ENCODE measurements around the gene CDH5.
A peak's percentile ranks its signal among the peaks of the same experiment; 100 is the strongest.

The CDH5 gene

GRCh38 chr16:66434619-66435430 lies 68.3 kb downstream of the CDH5 start:
- Histone ChIP-seq H3K9ac (no peak overlapping the region), H4K20me1 (no peaks in the 10 kb centered on the region), H3K36me3 (no peaks in the 10 kb centered on the region), H3K4me2 (no peak overlapping the region), H3K9me3 (no peaks in the 10 kb centered on the region), H3K27me3 (peaks cover 21% of the 10 kb centered on the region), H3K4me3 (no peak overlapping the region), H3K27ac (no peak overlapping the region), H3K4me1 (peaks cover 33% of the 10 kb centered on the region)
- TF ChIP-seq Cebpa-rat (IDR thresholded peaks at IDR 0.05), result no peak

- no peaks in the 10 kb centered on the region for H3K9me3 ChIP-seq
- no peak for TF ChIP-seq Cebpa-rat (IDR thresholded peaks at IDR 0.05)
- H3K4me2 ChIP-seq, result peak overlapping the region; percentile 15; the same call in 1 of the 2 replicates
- no peaks in the 10 kb centered on the region for H4K20me1 ChIP-seq
- H3K27ac ChIP-seq, result no peak overlapping the region
- no peak overlapping the region for H3K4me3 ChIP-seq
- peaks cover 33% of the 10 kb centered on the region for H3K4me1 ChIP-seq
- peaks cover 13% of the 10 kb centered on the region; the same call in 1 of the 2 replicates for H3K27me3 ChIP-seq
- H3K9ac ChIP-seq, result no peak overlapping the region
- no peaks in the 10 kb centered on the region for H3K36me3 ChIP-seq
These were observed 69.4 kb downstream of the CDH5 start for GRCh38 chr16:66435896-66436295.

- H3K4me1 ChIP-seq, result peaks cover 33% of the 10 kb centered on the region
- H3K36me3 ChIP-seq, result no peaks in the 10 kb centered on the region
- TF ChIP-seq Cebpa-rat (IDR thresholded peaks at IDR 0.05), result no peak
- H3K27ac ChIP-seq, result peak overlapping the region; percentile 13; the same call in 1 of the 2 replicates
- no peaks in the 10 kb centered on the region for H3K9me3 ChIP-seq
- no peaks in the 10 kb centered on the region for H4K20me1 ChIP-seq
- H3K27me3 ChIP-seq, result peaks cover 3% of the 10 kb centered on the region; the same call in 1 of the 2 replicates
- no peak overlapping the region for H3K4me3 ChIP-seq
- no peak overlapping the region for H3K9ac ChIP-seq
- H3K4me2 ChIP-seq, result peak overlapping the region; percentile 77
These were observed 71.0 kb downstream of the CDH5 start for GRCh38 chr16:66437391-66437945.

GRCh38 chr16:66438536-66438935 lies 72.0 kb downstream of the CDH5 start:
- no peaks in the 10 kb centered on the region for H3K36me3 ChIP-seq
- H3K9ac ChIP-seq, result no peak overlapping the region
- H3K27me3 ChIP-seq, result no peaks in the 10 kb centered on the region
- no peak overlapping the region for H3K27ac ChIP-seq
- peaks cover 33% of the 10 kb centered on the region for H3K4me1 ChIP-seq
- no peak overlapping the region for H3K4me3 ChIP-seq
- no peak overlapping the region for H3K4me2 ChIP-seq
- TF ChIP-seq Cebpa-rat (IDR thresholded peaks at IDR 0.05), result no peak
- H4K20me1 ChIP-seq, result no peaks in the 10 kb centered on the region
- no peaks in the 10 kb centered on the region for H3K9me3 ChIP-seq

GRCh38 chr16:66439051-66439730 lies 72.7 kb downstream of the CDH5 start:
- H3K27me3 ChIP-seq, result no peaks in the 10 kb centered on the region
- H3K9me3 ChIP-seq, result no peaks in the 10 kb centered on the region
- H4K20me1 ChIP-seq, result no peaks in the 10 kb centered on the region
- no peaks in the 10 kb centered on the region for H3K36me3 ChIP-seq
- no peak overlapping the region for H3K4me2 ChIP-seq
- no peak overlapping the region for H3K27ac ChIP-seq
- H3K4me3 ChIP-seq, result no peak overlapping the region
- TF ChIP-seq Cebpa-rat (IDR thresholded peaks at IDR 0.05), result no peak
- H3K9ac ChIP-seq, result no peak overlapping the region
- H3K4me1 ChIP-seq, result peaks cover 39% of the 10 kb centered on the region

- TF ChIP-seq Cebpa-rat (IDR thresholded peaks at IDR 0.05), result no peak
- Histone ChIP-seq H3K9ac (no peak overlapping the region), H3K9me3 (no peaks in the 10 kb centered on the region), H3K4me2 (no peak overlapping the region), H3K4me1 (peaks cover 41% of the 10 kb centered on the region), H3K27ac (no peak overlapping the region), H3K36me3 (no peaks in the 10 kb centered on the region), H3K4me3 (no peak overlapping the region), H4K20me1 (no peaks in the 10 kb centered on the region), H3K27me3 (no peaks in the 10 kb centered on the region)
These were observed 73.8 kb downstream of the CDH5 start for GRCh38 chr16:66440271-66440802.

GRCh38 chr16:66440970-66441369 lies 74.5 kb downstream of the CDH5 start:
- Histone ChIP-seq H3K36me3 (no peaks in the 10 kb centered on the region), H3K4me2 (no peak overlapping the region), H3K27ac (no peak overlapping the region), H3K4me3 (no peak overlapping the region), H3K9ac (no peak overlapping the region), H3K4me1 (peaks cover 35% of the 10 kb centered on the region), H3K9me3 (no peaks in the 10 kb centered on the region), H4K20me1 (no peaks in the 10 kb centered on the region), H3K27me3 (no peaks in the 10 kb centered on the region)
- no peak for TF ChIP-seq Cebpa-rat (IDR thresholded peaks at IDR 0.05)

- Histone ChIP-seq H3K9me3 (no peaks in the 10 kb centered on the region), H3K27me3 (no peaks in the 10 kb centered on the region), H3K4me3 (no peak overlapping the region), H3K4me1 (peaks cover 27% of the 10 kb centered on the region), H3K27ac (no peak overlapping the region), H4K20me1 (no peaks in the 10 kb centered on the region), H3K36me3 (no peaks in the 10 kb centered on the region), H3K4me2 (no peak overlapping the region), H3K9ac (no peak overlapping the region)
- no peak for TF ChIP-seq Cebpa-rat (IDR thresholded peaks at IDR 0.05)
These were observed 75.3 kb downstream of the CDH5 start for GRCh38 chr16:66441586-66442375.

- Histone ChIP-seq H3K27ac (no peak overlapping the region), H3K9ac (no peak overlapping the region), H4K20me1 (no peaks in the 10 kb centered on the region), H3K27me3 (no peaks in the 10 kb centered on the region), H3K9me3 (no peaks in the 10 kb centered on the region), H3K4me1 (peaks cover 18% of the 10 kb centered on the region), H3K4me3 (no peak overlapping the region), H3K36me3 (no peaks in the 10 kb centered on the region), H3K4me2 (no peak overlapping the region)
- TF ChIP-seq Cebpa-rat (IDR thresholded peaks at IDR 0.05), result no peak
These were observed 76.2 kb downstream of the CDH5 start for GRCh38 chr16:66442502-66443268.
